ENCODE results near the gene GABRR3. TPM values are rescaled to one million over a fixed set of nuclear protein-coding genes. Genes with fewer than 3 reads are reported as not detected.

The GABRR3 gene
- total RNA-seq, 6 experiments from 2014 or later: not detected

DNA sequence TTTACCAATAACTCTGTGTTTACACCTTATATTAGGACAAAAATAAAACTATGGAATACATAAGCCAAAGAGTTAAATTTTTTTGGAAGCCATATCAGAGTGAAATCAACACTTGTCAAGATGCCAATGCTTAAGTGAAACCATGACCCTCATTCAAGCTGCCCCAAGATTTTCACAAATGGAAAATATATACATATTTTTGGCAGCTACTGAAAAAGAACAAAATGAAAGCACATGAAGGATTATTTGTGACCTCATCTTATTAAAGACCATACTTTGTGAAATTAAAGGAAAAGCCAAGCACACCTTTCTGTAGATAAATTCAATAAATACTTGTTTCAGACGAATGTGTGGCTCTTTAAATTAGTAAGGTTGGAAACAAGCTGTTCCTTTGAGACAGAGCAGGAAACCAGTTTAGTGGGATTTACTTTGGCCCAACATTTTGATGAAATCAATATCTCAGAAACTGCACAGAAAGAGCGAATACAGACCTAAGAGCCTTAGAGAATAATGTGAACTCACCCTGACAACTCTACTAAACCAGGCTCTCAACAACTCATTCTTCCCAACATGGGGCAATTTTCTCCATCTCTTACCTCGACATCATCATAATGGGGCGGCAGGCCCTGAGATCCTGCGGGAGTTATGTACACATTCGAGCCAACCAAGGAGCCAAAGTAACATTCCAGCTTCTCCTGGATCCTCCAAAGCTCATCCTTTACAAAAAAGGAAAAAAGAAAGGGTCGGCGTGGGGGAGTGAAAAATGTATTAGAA, 73.9 kb downstream of the GABRR3 start:
- no peak overlapping the region for H3K4me3 Mint-ChIP-seq
- TF ChIP-seq, protein P1, sequence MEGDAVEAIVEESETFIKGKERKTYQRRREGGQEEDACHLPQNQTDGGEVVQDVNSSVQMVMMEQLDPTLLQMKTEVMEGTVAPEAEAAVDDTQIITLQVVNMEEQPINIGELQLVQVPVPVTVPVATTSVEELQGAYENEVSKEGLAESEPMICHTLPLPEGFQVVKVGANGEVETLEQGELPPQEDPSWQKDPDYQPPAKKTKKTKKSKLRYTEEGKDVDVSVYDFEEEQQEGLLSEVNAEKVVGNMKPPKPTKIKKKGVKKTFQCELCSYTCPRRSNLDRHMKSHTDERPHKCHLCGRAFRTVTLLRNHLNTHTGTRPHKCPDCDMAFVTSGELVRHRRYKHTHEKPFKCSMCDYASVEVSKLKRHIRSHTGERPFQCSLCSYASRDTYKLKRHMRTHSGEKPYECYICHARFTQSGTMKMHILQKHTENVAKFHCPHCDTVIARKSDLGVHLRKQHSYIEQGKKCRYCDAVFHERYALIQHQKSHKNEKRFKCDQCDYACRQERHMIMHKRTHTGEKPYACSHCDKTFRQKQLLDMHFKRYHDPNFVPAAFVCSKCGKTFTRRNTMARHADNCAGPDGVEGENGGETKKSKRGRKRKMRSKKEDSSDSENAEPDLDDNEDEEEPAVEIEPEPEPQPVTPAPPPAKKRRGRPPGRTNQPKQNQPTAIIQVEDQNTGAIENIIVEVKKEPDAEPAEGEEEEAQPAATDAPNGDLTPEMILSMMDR (IDR thresholded peaks at IDR 0.05): no peak
- H3K9me3 Mint-ChIP-seq: no peaks in the 10 kb centered on the region
- no peak overlapping the region for H3K27ac Mint-ChIP-seq
- peaks cover 8% of the 10 kb centered on the region; the same call in 1 of the 2 replicates for H3K36me3 Mint-ChIP-seq (ENCODE audit: low read depth)
- peaks cover 19% of the 10 kb centered on the region for H3K4me1 Mint-ChIP-seq (ENCODE audit: low read depth)
- DNase-seq: no peak
- H3K27me3 Mint-ChIP-seq (ENCODE audit: insufficient read depth): no peaks in the 10 kb centered on the region; the same call in 1 of the 2 replicates

DNA sequence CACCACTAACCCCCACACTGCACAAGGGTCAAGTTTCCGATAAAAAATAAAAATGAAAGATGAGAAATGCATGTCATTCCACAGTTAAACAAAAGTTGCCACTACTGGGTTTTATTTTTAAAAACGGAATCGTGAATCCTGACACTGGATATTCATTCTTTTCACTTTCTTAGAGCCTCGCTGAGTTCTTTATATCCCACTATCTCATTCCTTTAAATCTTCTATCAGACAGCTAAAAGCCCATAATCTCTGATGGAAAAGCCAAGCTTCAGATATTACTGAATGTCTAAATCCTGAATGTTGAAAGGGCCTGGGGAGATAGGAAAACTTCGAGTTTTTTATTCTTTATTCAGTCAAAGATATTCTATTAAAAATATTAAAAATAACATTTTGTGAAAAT, 74.6 kb downstream of the GABRR3 start:
- Mint-ChIP-seq H3K27me3 (ENCODE audit: insufficient read depth) (no peaks in the 10 kb centered on the region; the same call in 1 of the 2 replicates), H3K27ac (no peak overlapping the region), H3K4me1 (ENCODE audit: low read depth) (peaks cover 19% of the 10 kb centered on the region), H3K4me3 (no peak overlapping the region), H3K9me3 (no peaks in the 10 kb centered on the region), H3K36me3 (ENCODE audit: low read depth) (peaks cover 10% of the 10 kb centered on the region; the same call in 1 of the 2 replicates)
- TF ChIP-seq, protein P1 (IDR thresholded peaks at IDR 0.05): no peak
- DNase-seq: no peak

DNA sequence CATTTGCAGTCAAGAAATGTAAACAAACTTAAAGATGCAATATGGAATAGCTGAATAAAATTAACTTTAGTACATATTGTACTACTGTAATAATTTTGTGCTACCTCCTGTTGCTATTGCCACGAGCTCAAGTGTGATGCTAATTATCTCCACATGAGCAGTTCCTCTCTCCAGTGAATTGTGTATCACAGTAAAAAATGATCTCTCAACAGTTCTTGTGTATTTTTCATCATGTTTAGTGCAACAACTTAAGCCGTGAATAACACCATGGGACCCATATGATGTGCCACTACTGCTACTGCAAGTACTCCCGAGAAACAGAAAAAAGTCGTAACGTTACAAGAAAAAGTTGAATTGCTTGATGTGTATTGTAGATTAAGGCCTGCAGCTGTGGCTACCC, 75.2 kb downstream of the GABRR3 start:
- Mint-ChIP-seq H3K27me3 (ENCODE audit: insufficient read depth) (no peaks in the 10 kb centered on the region; the same call in 1 of the 2 replicates), H3K36me3 (ENCODE audit: low read depth) (peaks cover 10% of the 10 kb centered on the region; the same call in 1 of the 2 replicates), H3K4me1 (ENCODE audit: low read depth) (peaks cover 19% of the 10 kb centered on the region), H3K27ac (no peak overlapping the region), H3K9me3 (no peaks in the 10 kb centered on the region), H3K4me3 (no peak overlapping the region)
- TF ChIP-seq, protein P1 (IDR thresholded peaks at IDR 0.05): no peak
- no peak for DNase-seq

DNA sequence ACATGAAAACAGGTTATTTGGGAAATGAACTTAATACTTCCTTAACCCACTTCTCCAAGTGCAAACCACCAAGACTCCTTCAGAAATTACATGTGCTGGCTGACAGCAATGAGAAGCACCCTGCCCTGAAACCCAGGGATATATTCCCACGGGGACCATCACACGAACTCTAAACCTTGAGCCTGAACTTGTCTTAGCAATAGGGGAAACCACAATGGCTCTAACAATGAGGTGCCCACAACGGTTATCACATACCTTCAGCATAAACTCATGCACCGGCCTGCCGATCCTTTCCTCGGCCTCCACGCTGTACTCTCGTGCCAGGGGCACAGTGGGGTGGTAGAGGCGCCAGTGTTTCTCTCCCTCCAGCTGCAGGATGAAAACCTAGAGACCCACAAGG, 76.3 kb downstream of the GABRR3 start:
- DNase-seq: no peak
- Mint-ChIP-seq H3K27ac (peak overlapping the region; percentile 67), H3K4me1 (ENCODE audit: low read depth) (peaks cover 19% of the 10 kb centered on the region), H3K9me3 (no peaks in the 10 kb centered on the region), H3K27me3 (ENCODE audit: insufficient read depth) (no peaks in the 10 kb centered on the region; the same call in 1 of the 2 replicates), H3K36me3 (ENCODE audit: low read depth) (peaks cover 15% of the 10 kb centered on the region; the same call in 1 of the 2 replicates), H3K4me3 (no peak overlapping the region)
- TF ChIP-seq, protein P1 (IDR thresholded peaks at IDR 0.05): no peak

DNA sequence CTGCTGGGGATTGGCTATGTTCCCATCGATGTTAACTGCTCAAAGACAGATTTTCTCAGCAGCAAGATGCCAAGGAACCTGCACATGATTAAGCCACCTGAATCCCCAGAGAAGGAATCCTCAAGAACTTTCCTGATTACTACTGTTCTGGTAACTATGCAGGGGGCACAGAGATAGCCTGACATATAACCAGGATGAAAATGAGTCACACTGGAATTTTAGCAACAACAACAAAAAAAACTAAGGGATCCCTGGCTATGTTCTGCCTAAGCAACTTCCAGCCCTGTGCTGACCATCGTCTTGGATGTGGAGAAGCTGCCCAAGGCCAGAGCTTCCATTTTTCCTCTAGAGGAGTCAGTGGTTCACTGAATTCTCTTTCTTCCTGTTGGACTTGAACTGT, 76.7 kb downstream of the GABRR3 start:
- Mint-ChIP-seq H3K27ac (peak overlapping the region; percentile 67), H3K4me1 (ENCODE audit: low read depth) (peaks cover 20% of the 10 kb centered on the region), H3K4me3 (no peak overlapping the region), H3K27me3 (ENCODE audit: insufficient read depth) (no peaks in the 10 kb centered on the region; the same call in 1 of the 2 replicates), H3K9me3 (no peaks in the 10 kb centered on the region), H3K36me3 (ENCODE audit: low read depth) (peaks cover 15% of the 10 kb centered on the region; the same call in 1 of the 2 replicates)
- TF ChIP-seq, protein P1 (IDR thresholded peaks at IDR 0.05): no peak
- peak; percentile 24 for DNase-seq

All from HFFc6 (cell line).